Thyroid gland (tissue), 4 donors: ENCODE results near the gene TEKT3. TPM values are rescaled to one million over a fixed set of nuclear protein-coding genes. Genes with fewer than 3 reads are reported as not detected.

Source experiments
- DNase-seq, 2 donors: peaks; one replicate each; pipeline ENCODE4 v3.0.0-alpha.2; 2019
- H3K27ac ChIP-seq, 3 donors: fragments of 200-600 bp; sonication (generic); 1 replicate in 2 of 3; 2 replicates in 1 of 3; pipeline ENCODE4 v1.5.1; 2016 to 2019; ENCODE audit warnings: mild to moderate bottlenecking in 1 of 3, moderate library complexity in 1 of 3
- H3K27me3 ChIP-seq: fragments of 200-600 bp; sonication (generic); one replicate; pipeline ENCODE4 v1.5.1; 2019
- H3K36me3 ChIP-seq, 2 donors: fragments of 200-600 bp; sonication (generic); one replicate each; pipeline ENCODE4 v1.5.1; 2016 to 2019
- H3K4me1 ChIP-seq, 2 donors: fragments of 200-600 bp; sonication (generic); one replicate each; pipeline ENCODE4 v1.5.1; 2017 to 2019
- H3K4me3 ChIP-seq, 3 donors: fragments of 200-600 bp; sonication (generic); replicated peaks in 1 of 3; 1 replicate in 2 of 3; 2 replicates in 1 of 3; pipeline ENCODE4 v1.5.1; 2016; ENCODE audit warnings: mild to moderate bottlenecking in 1 of 3
- H3K9me3 ChIP-seq: fragments of 200-600 bp; sonication (generic); one replicate; pipeline ENCODE4 v1.5.1; 2017
- CTCF ChIP-seq, 6 experiments: fragments of 200-600 bp in 3 of 6; fragments of 450-650 bp in 3 of 6; sonication (generic) in 3 of 6; IDR thresholded peaks; one replicate each; pipeline ENCODE4 v1.5.1; 2016 to 2019; ENCODE audit warnings: antibody characterized with exemption in 6 of 6, mild to moderate bottlenecking in 2 of 6, inconsistent platforms in 1 of 6, moderate library complexity in 1 of 6
- POLR2A ChIP-seq, 2 donors: fragments of 450-650 bp; IDR thresholded peaks; one replicate each; pipeline ENCODE4 v1.6.1; 2017; ENCODE audit warnings: antibody characterized with exemption in 2 of 2, mild to moderate bottlenecking in 2 of 2, moderate library complexity in 1 of 2
- WGBS, 2 donors: methylation state at CpG; one replicate each; pipeline ENCODE4 v1.1.5; 2017; 5-methylcytosine and 5-hydroxymethylcytosine counted together
- intact Hi-C: fragments of 100-400 bp; cut with DNase I; formaldehyde crosslinking; loops from one replicate; pipeline ENCODE4 v1.15.1; 2023
- total RNA-seq, 4 donors: library from RNA; depleted of rRNA; stranded (reverse); fragments of >200 nt; gene quantifications; one replicate each; pipeline ENCODE4 v1.2.3, GENCODE V29; 2016

TEKT3 gene
- total RNA-seq, 4 donors from 2014 or later: 1.1 to 2.3 (median 1.9) TPM; not detected in 1

- TF ChIP-seq CTCF (IDR thresholded peaks at IDR 0.05): no peak
- no peak for TF ChIP-seq POLR2A (IDR thresholded peaks at IDR 0.05)
- intact Hi-C loops: no loop called here
- Histone ChIP-seq H3K27me3 (no peaks in the 10 kb centered on the region), H3K4me1 (no peaks in the 10 kb centered on the region), H3K9me3 (no peaks in the 10 kb centered on the region), H3K4me3 (no peak overlapping the region), H3K36me3 (no peaks in the 10 kb centered on the region), H3K27ac (no peak overlapping the region)
- DNase-seq: no peak
- WGBS, 2 donors: 85 to 93% methylated on average over 3 of the region's 3 CpGs
These were observed 23.2 kb upstream of the TEKT3 start for GRCh38 chr17:15364615-15365014.

DNA sequence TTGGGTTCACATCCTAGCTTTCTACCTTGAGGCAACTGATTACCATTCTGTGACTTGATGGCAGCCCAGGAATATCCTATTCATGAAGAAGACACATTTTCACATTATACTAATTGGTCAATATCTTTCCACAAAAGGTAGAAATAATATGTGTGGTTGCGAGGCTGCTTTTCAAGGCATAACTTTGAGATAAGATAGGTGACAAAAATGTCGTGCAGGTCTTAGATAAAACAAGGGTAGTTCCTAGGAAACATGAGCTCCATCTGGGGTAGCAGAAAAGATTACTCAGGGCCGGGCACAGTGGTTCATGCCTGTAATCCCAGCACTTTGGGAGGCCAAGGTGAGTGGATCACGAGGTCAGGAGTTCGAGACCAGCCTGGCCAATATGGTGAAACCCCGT is 22.3 kb upstream of the TEKT3 start:
- WGBS, 2 donors: 93 to 94% methylated on average over 6 of the region's 6 CpGs
- Histone ChIP-seq H3K27ac (no peak overlapping the region), H3K4me3 (no peak overlapping the region), H3K4me1 (no peaks in the 10 kb centered on the region), H3K27me3 (no peaks in the 10 kb centered on the region), H3K9me3 (no peaks in the 10 kb centered on the region), H3K36me3 (no peaks in the 10 kb centered on the region)
- TF ChIP-seq POLR2A (IDR thresholded peaks at IDR 0.05): no peak
- no peak for TF ChIP-seq CTCF (IDR thresholded peaks at IDR 0.05)
- intact Hi-C loops: no loop called here
- DNase-seq: no peak

- 72 to 80% methylated on average over 2 of the region's 2 CpGs for WGBS, 2 donors
- no peaks in the 10 kb centered on the region for H3K4me1 ChIP-seq
- DNase-seq: no peak
- H3K27ac ChIP-seq: no peak overlapping the region
- no peak for TF ChIP-seq CTCF (IDR thresholded peaks at IDR 0.05)
- TF ChIP-seq POLR2A (IDR thresholded peaks at IDR 0.05): no peak
- intact Hi-C loops: no loop called here
- H3K36me3 ChIP-seq: no peaks in the 10 kb centered on the region
- no peak overlapping the region for H3K4me3 ChIP-seq
- no peaks in the 10 kb centered on the region for H3K27me3 ChIP-seq
- H3K9me3 ChIP-seq: no peaks in the 10 kb centered on the region
These were observed 20.2 kb upstream of the TEKT3 start for GRCh38 chr17:15361592-15361991.

DNA sequence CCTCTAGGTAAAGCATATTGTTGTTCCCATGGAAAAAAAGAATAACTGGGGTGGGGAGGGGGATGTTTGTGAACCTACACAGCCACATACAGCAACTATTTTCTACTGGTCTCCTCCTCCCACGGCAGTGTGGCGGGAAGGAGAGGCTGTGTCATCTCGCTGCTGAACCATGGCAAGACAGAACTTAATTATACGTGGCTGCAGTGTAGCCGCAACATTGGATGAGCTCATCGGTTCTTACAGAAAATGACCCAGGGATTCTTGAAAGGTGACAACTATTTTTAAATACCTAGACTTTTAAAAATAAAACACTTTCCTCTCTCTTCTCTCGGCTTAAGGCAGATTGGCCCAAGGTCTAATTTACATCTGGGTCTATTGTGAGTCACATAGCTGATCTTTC is 19.8 kb upstream of the TEKT3 start:
- TF ChIP-seq CTCF (IDR thresholded peaks at IDR 0.05) (no peak), POLR2A (IDR thresholded peaks at IDR 0.05) (no peak)
- no peaks in the 10 kb centered on the region for H3K9me3 ChIP-seq
- 82 to 86% methylated on average over 7 of the region's 7 CpGs for WGBS, 2 donors
- DNase-seq: no peak
- no peak overlapping the region for H3K4me3 ChIP-seq
- no peaks in the 10 kb centered on the region for H3K27me3 ChIP-seq
- no peak overlapping the region for H3K27ac ChIP-seq
- intact Hi-C loops: no loop called here
- H3K4me1 ChIP-seq: no peaks in the 10 kb centered on the region
- H3K36me3 ChIP-seq: no peaks in the 10 kb centered on the region

GRCh38 chr17:15354256-15354655 is 12.9 kb upstream of the TEKT3 start:
- Histone ChIP-seq H3K36me3 (no peaks in the 10 kb centered on the region), H3K27me3 (no peaks in the 10 kb centered on the region), H3K27ac (no peak overlapping the region), H3K4me3 (no peak overlapping the region), H3K9me3 (no peaks in the 10 kb centered on the region), H3K4me1 (no peaks in the 10 kb centered on the region)
- WGBS, 2 donors: 96 to 99% methylated on average over 3 of the region's 3 CpGs
- intact Hi-C loops: no loop called here
- TF ChIP-seq CTCF (IDR thresholded peaks at IDR 0.05) (no peak), POLR2A (IDR thresholded peaks at IDR 0.05) (no peak)
- DNase-seq: no peak
